GM12873 (cell line): ENCODE measurements around the gene BAHCC1.
A peak's percentile ranks its signal among the peaks of the same experiment; 100 is the strongest.

ENCODE experiments used
- TF ChIP-seq, protein P1 (sequence below): IDR thresholded peaks from 2 replicates; pipeline ENCODE4 v1.5.1; 2012; ENCODE audit warnings: low read depth, mild to moderate bottlenecking, moderate library complexity, low read length, control low read depth; ENCODE audit not compliant: insufficient read depth; ENCODE audit errors: missing control alignments

BAHCC1 gene

GRCh38 chr17:81400154-81400977 is 5.1 kb downstream of the BAHCC1 start:
- TF ChIP-seq, protein P1, sequence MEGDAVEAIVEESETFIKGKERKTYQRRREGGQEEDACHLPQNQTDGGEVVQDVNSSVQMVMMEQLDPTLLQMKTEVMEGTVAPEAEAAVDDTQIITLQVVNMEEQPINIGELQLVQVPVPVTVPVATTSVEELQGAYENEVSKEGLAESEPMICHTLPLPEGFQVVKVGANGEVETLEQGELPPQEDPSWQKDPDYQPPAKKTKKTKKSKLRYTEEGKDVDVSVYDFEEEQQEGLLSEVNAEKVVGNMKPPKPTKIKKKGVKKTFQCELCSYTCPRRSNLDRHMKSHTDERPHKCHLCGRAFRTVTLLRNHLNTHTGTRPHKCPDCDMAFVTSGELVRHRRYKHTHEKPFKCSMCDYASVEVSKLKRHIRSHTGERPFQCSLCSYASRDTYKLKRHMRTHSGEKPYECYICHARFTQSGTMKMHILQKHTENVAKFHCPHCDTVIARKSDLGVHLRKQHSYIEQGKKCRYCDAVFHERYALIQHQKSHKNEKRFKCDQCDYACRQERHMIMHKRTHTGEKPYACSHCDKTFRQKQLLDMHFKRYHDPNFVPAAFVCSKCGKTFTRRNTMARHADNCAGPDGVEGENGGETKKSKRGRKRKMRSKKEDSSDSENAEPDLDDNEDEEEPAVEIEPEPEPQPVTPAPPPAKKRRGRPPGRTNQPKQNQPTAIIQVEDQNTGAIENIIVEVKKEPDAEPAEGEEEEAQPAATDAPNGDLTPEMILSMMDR: no peak

DNA sequence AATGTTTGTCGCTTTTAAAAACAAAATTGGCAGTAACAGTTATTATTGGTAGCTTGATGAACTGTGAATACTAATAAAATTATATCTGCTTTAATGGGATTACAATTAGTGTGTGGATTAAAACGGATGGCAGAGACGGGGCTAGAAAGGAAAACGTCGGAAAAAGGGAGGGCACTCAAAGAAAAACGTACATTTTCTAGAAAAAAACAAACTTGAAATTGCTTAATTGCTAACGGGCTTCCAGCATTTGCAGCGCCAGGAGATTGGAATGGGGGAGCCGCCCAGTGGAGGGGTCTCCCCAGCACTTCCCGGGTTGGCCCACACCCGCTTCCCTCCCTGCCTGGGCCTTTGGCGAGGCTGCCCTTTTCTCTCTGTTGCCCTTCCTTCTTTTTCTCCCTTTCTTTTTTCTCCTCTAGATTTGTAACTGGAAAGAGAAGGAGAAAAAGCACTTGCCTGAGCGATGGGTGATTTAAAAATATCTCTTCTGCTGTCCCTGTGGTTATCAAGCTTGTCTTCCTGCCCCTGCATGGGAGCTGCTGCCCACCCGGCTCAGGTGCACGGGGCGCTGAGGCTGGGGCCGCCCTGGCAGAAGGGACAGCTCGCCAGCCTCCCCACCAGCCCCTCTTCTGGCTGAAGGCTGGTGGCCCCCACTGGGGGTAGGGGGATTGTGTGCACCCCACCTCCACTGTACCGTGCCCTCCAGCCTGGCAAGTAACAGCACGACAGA is 5.9 kb downstream of the BAHCC1 start:
- TF ChIP-seq, protein P1: no peak

- TF ChIP-seq, protein P1: peak; percentile 29
These were observed 6.7 kb downstream of the BAHCC1 start for GRCh38 chr17:81401723-81402529.

DNA sequence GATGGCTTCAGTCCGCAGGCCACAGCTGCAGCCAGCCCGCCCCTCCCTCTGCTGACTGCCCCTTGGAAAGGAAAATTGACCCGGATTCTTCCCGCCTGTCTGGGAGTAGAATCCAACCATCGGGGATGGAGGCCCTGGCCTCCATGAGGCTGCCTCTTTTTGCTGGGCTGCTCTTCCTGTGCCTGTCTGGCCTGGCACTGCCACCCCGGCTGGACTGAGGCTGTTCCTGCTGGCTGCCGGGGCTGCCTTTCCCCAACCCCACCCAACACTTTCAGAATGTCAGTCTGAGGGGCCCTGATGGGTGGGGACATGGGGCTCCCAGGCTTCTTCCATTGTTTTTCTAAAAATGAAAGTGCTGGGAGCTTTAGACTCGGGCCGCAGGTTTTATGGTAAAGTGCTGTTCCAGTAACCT is 7.3 kb downstream of the BAHCC1 start:
- TF ChIP-seq, protein P1: no peak

- TF ChIP-seq, protein P1: no peak
These were observed 7.8 kb downstream of the BAHCC1 start for GRCh38 chr17:81402981-81403467.

- TF ChIP-seq, protein P1: no peak
These were observed 8.6 kb downstream of the BAHCC1 start for GRCh38 chr17:81403671-81404534.
